Liver (tissue), 9 donors: ENCODE results near the gene ACD. TPM values are rescaled to one million over a fixed set of nuclear protein-coding genes. Genes with fewer than 3 reads are reported as not detected.

Experiments used
- DNase-seq: peaks from one replicate; pipeline ENCODE4 v3.0.0-alpha.2; 2017; ENCODE audit warnings: low spot score
- H3K27ac ChIP-seq, 2 donors: one replicate each; pipeline ENCODE4 v1.7.0; 2013; ENCODE audit warnings: inconsistent platforms in 2 of 2, low read length in 2 of 2, control low read depth in 1 of 2, low read depth in 1 of 2, mild to moderate bottlenecking in 1 of 2
- H3K27me3 ChIP-seq, 4 donors: one replicate each; pipeline versions ENCODE4 v1.6.1 to v1.7.0; 2013; ENCODE audit warnings: low read length in 3 of 4, inconsistent platforms in 1 of 4, mild to moderate bottlenecking in 1 of 4, moderate library complexity in 1 of 4; ENCODE audit not compliant: control insufficient read depth in 4 of 4, insufficient read depth in 4 of 4
- H3K36me3 ChIP-seq, 4 donors: one replicate each; pipeline versions ENCODE4 v1.6.1 to v1.7.0; 2013; ENCODE audit warnings: low read length in 3 of 4, mild to moderate bottlenecking in 3 of 4, low read depth in 1 of 4, moderate library complexity in 1 of 4; ENCODE audit not compliant: control insufficient read depth in 4 of 4, insufficient read depth in 3 of 4
- H3K4me1 ChIP-seq, 4 donors: one replicate each; pipeline versions ENCODE4 v1.6.1 to v1.7.0; 2013; ENCODE audit warnings: low read length in 3 of 4, mild to moderate bottlenecking in 3 of 4, moderate library complexity in 1 of 4; ENCODE audit not compliant: control insufficient read depth in 4 of 4, insufficient read depth in 4 of 4
- H3K4me3 ChIP-seq, 3 donors: one replicate each; pipeline versions ENCODE4 v1.6.1 to v1.7.0; 2013; ENCODE audit warnings: low read length in 3 of 3, control low read depth in 1 of 3, low read depth in 1 of 3, mild to moderate bottlenecking in 1 of 3
- H3K9ac ChIP-seq, 2 donors: one replicate each; pipeline ENCODE4 v1.7.0; 2013; ENCODE audit warnings: low read length in 2 of 2, mild to moderate bottlenecking in 2 of 2, moderate library complexity in 2 of 2, control low read depth in 1 of 2, low read depth in 1 of 2
- H3K9me3 ChIP-seq, 4 donors: one replicate each; pipeline versions ENCODE4 v1.6.1 to v1.7.0; 2013; ENCODE audit warnings: low read length in 3 of 4; ENCODE audit not compliant: control insufficient read depth in 4 of 4
- EGR1 ChIP-seq, 2 donors: IDR thresholded peaks; 2 replicates each; pipeline ENCODE4 v1.6.1; 2016 to 2018; ENCODE audit warnings: antibody characterized with exemption in 2 of 2, low read depth in 2 of 2
- FOXA1 ChIP-seq: IDR thresholded peaks from 2 replicates; pipeline ENCODE4 v1.6.1; 2016; ENCODE audit warnings: antibody characterized with exemption
- FOXA2 ChIP-seq: IDR thresholded peaks from 2 replicates; pipeline ENCODE4 v1.6.1; 2016; ENCODE audit warnings: antibody characterized with exemption
- HNF4A ChIP-seq, 2 donors: conservative IDR thresholded peaks; 2 replicates each; pipeline ENCODE4 v1.6.1; 2016; ENCODE audit warnings: antibody characterized with exemption in 2 of 2, mild to moderate bottlenecking in 2 of 2
- HNF4G ChIP-seq: IDR thresholded peaks from 2 replicates; pipeline ENCODE4 v1.6.1; 2016; ENCODE audit warnings: antibody characterized with exemption
- NR2F2 ChIP-seq: IDR thresholded peaks from 2 replicates; pipeline ENCODE4 v1.6.1; 2016; ENCODE audit warnings: antibody characterized with exemption
- RAD21 ChIP-seq, 2 donors: IDR thresholded peaks; 2 replicates each; pipeline ENCODE4 v1.6.1; 2016; ENCODE audit warnings: antibody characterized with exemption in 2 of 2, mild to moderate bottlenecking in 2 of 2
- RXRA ChIP-seq, 2 donors: IDR thresholded peaks; 2 replicates each; pipeline ENCODE4 v1.6.1; 2017 to 2018; ENCODE audit warnings: antibody characterized with exemption in 2 of 2, mild to moderate bottlenecking in 1 of 2
- SP1 ChIP-seq: IDR thresholded peaks from 2 replicates; pipeline ENCODE4 v1.6.1; 2018; ENCODE audit warnings: antibody characterized with exemption, mild to moderate bottlenecking
- YY1 ChIP-seq: IDR thresholded peaks from 2 replicates; pipeline ENCODE4 v1.6.1; 2016; ENCODE audit warnings: antibody characterized with exemption, mild to moderate bottlenecking
- WGBS: extraction: QIAGEN DNeasy Blood & Tissue Kit; methylation state at CpG from one replicate; pipeline ENCODE4 v1.1.7; 2013; 5-methylcytosine and 5-hydroxymethylcytosine counted together
- polyA plus RNA-seq, 2 donors: library from polyadenylated mRNA; stranded (reverse) in 1 of 2; unstranded in 1 of 2; fragments of 200-250 nt in 1 of 2; fragments of >200 nt in 1 of 2; fragmentation: Nextera tagmentation in 1 of 2; extraction: Ambion mirVana in 1 of 2; gene quantifications; one replicate each; pipeline versions ENCODE4 v1.2.1 to v1.2.3, GENCODE V29; 2013 to 2015
- total RNA-seq, 2 donors: library from RNA; depleted of rRNA; stranded (reverse); fragments of >200 nt; gene quantifications; one replicate each; pipeline ENCODE4 v1.2.3, GENCODE V29; 2014
- TF ChIP-seq, protein P1 (sequence below): IDR thresholded peaks from 2 replicates; pipeline ENCODE4 v1.6.1; 2016; ENCODE audit warnings: antibody characterized with exemption
- TF ChIP-seq, protein P2 (sequence below): IDR thresholded peaks from 2 replicates; pipeline ENCODE4 v1.6.1; 2016; ENCODE audit warnings: antibody characterized with exemption
- TF ChIP-seq, protein P3 (sequence below): fragments of 150-350 bp; IDR thresholded peaks from 2 replicates; pipeline ENCODE4 v1.5.1; 2017; ENCODE audit warnings: improper control_type of control experiment, low read depth, low read length; ENCODE audit not compliant: missing input control
- donor health status: healthy.
- donor health status: healthy.
- donor health status: healthy.
- donor health status: healthy.
- donor health status: healthy.

The ACD gene
- total and polyA plus RNA-seq, 4 donors, result 4.3 to 5.6 (median 5.1) TPM

DNA sequence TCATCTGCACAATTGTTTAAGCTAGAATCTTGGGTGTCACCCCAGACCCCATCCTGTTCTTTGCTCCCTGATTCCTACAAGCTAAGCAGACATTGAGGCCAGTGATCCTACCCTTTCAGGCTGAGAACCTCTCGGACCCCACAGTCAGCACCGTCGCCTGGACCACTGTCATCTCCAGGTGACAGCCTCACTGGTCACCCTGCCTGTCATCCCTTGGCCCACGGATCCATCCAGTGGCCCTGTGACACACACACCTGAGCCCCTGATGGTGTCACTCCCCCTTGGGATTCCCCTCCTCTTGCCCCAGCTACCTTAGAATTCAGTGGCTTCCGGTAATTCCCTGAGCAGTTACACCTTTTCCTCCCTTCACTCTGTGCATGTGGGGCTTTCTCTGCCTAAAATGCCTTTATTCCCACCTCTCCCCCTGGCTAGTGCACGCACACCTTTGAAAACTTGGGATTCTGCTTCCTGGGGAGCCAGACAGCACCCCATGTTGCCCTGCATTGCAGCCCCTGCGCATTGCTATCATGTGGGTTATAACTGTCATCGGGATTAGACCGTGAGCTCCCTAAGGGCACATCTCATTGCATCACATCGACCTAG lies 9.5 kb upstream of the ACD start:
- 91% methylated on average over 10 of the region's 10 CpGs for WGBS
- Histone ChIP-seq H3K27me3 (no peaks in the 10 kb centered on the region), H3K27ac (no peak overlapping the region), H3K36me3 (no peaks in the 10 kb centered on the region), H3K9me3 (no peaks in the 10 kb centered on the region), H3K4me3 (no peak overlapping the region), H3K4me1 (peaks cover 23 to 64% (median 47%) of the 10 kb centered on the region in 4 donors), H3K9ac (no peak overlapping the region)
- TF ChIP-seq RXRA (IDR thresholded peaks at IDR 0.05), result no peak
- TF ChIP-seq, protein P1, sequence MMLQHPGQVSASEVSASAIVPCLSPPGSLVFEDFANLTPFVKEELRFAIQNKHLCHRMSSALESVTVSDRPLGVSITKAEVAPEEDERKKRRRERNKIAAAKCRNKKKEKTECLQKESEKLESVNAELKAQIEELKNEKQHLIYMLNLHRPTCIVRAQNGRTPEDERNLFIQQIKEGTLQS, result no peak
- no peak for TF ChIP-seq HNF4A (conservative IDR thresholded peaks at IDR 0.05)
- no peak for TF ChIP-seq EGR1 (IDR thresholded peaks at IDR 0.05; ENCODE audit: low read depth in 2 of 2)
- no peak for TF ChIP-seq NR2F2
- TF ChIP-seq FOXA1, result no peak
- TF ChIP-seq FOXA2, result no peak
- TF ChIP-seq, protein P2, sequence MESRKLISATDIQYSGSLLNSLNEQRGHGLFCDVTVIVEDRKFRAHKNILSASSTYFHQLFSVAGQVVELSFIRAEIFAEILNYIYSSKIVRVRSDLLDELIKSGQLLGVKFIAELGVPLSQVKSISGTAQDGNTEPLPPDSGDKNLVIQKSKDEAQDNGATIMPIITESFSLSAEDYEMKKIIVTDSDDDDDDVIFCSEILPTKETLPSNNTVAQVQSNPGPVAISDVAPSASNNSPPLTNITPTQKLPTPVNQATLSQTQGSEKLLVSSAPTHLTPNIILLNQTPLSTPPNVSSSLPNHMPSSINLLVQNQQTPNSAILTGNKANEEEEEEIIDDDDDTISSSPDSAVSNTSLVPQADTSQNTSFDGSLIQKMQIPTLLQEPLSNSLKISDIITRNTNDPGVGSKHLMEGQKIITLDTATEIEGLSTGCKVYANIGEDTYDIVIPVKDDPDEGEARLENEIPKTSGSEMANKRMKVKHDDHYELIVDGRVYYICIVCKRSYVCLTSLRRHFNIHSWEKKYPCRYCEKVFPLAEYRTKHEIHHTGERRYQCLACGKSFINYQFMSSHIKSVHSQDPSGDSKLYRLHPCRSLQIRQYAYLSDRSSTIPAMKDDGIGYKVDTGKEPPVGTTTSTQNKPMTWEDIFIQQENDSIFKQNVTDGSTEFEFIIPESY, result no peak
- TF ChIP-seq, protein P3, sequence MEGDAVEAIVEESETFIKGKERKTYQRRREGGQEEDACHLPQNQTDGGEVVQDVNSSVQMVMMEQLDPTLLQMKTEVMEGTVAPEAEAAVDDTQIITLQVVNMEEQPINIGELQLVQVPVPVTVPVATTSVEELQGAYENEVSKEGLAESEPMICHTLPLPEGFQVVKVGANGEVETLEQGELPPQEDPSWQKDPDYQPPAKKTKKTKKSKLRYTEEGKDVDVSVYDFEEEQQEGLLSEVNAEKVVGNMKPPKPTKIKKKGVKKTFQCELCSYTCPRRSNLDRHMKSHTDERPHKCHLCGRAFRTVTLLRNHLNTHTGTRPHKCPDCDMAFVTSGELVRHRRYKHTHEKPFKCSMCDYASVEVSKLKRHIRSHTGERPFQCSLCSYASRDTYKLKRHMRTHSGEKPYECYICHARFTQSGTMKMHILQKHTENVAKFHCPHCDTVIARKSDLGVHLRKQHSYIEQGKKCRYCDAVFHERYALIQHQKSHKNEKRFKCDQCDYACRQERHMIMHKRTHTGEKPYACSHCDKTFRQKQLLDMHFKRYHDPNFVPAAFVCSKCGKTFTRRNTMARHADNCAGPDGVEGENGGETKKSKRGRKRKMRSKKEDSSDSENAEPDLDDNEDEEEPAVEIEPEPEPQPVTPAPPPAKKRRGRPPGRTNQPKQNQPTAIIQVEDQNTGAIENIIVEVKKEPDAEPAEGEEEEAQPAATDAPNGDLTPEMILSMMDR, result no peak
- TF ChIP-seq HNF4G, result no peak
- TF ChIP-seq SP1, result no peak
- no peak for TF ChIP-seq YY1
- DNase-seq, result no peak

DNA sequence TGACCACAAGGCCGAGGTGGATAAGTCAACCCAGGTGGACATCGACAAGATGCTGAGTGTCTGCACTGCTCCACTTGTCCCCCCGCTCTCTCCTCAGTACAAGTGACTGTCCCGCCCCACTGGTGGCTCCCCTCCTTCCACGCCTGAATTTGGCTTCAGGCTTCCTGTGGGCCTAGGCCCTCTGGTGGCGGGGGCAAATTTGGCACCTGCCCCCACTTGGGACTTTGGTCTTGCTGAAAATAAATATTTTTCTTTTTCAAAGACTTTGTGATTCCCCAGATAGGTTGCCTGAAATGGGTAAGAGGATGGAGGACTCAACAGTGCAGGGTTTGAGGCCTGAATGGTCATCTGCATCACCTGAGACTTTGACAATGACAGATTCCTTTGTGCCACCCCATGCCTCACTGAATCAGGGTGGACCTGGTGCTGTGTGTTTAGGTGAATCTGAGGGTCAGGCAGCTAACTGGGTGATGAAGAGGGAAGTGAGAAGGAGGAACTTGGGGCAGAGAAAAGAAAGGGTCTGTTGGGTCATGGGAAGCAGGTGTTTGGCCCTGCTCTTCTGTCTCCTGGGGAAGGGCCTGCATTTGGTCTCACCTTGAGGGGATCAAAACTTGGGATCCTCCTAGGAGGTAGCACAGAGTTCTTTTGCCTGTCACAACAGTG lies 8.6 kb upstream of the ACD start:
- Histone ChIP-seq H3K9ac (no peak overlapping the region), H3K27ac (peak overlapping the region; percentile 0 to 94)

More for the DNA sequence above, 8.6 kb upstream of the ACD start:
- WGBS, result 64% methylated on average over 6 of the region's 6 CpGs
- Histone ChIP-seq H3K27me3 (no peaks in the 10 kb centered on the region), H3K9me3 (no peaks in the 10 kb centered on the region), H3K4me3 (no peak overlapping the region), H3K36me3 (no peaks in the 10 kb centered on the region), H3K4me1 (peaks cover 23 to 61% (median 44%) of the 10 kb centered on the region in 4 donors)
- TF ChIP-seq, protein P3, result peak; percentile 34
- no peak for TF ChIP-seq RAD21 (IDR thresholded peaks at IDR 0.05)
- no peak for DNase-seq
